ENCODE measurements around the gene LRP8. TPM values are rescaled to one million over a fixed set of nuclear protein-coding genes. Genes with fewer than 3 reads are reported as not detected.

Gene LRP8
- total RNA-seq, 1 donor from 2014 or later = 12.8 TPM

GRCh38 chr1:53342735-53343470 is 15.0 kb upstream of the LRP8 start:
- Mint-ChIP-seq H3K36me3 (ENCODE audit: low read depth, unreplicated experiment) (peaks cover 3% of the 10 kb centered on the region), H3K4me1 (ENCODE audit: low read depth, unreplicated experiment) (peaks cover 8% of the 10 kb centered on the region), H3K27ac (ENCODE audit: unreplicated experiment) (no peak overlapping the region), H3K27me3 (ENCODE audit: low read depth, unreplicated experiment) (peaks cover 8% of the 10 kb centered on the region), H3K4me3 (ENCODE audit: unreplicated experiment) (no peak overlapping the region), H3K9me3 (ENCODE audit: unreplicated experiment) (peaks cover 3% of the 10 kb centered on the region)
- H3K36me3 ChIP-seq (ENCODE audit: insufficient read depth, low read length) = no peaks in the 10 kb centered on the region
- H3K27ac ChIP-seq (ENCODE audit: low read depth, low read length) = no peak overlapping the region
- TF ChIP-seq CTCF (IDR thresholded peaks at IDR 0.05; ENCODE audit: insufficient read depth, low read depth, low read length) = no peak
- no peak for TF ChIP-seq EZH2 (IDR thresholded peaks at IDR 0.05; ENCODE audit: insufficient read depth, low read length)
- no peaks in the 10 kb centered on the region for H3K4me1 ChIP-seq (ENCODE audit: insufficient read depth, low read length)
- no peak overlapping the region for H3K9ac ChIP-seq (ENCODE audit: low read length)
- no peaks in the 10 kb centered on the region for H4K20me1 ChIP-seq (ENCODE audit: insufficient read depth, low read length)
- no peaks in the 10 kb centered on the region for H3K9me3 ChIP-seq (ENCODE audit: insufficient read depth, low read depth, low read length)
- H2AFZ ChIP-seq (ENCODE audit: low read depth, low read length) = no peak overlapping the region
- DNase-seq (ENCODE audit: low read depth) (no peak), FAIRE-seq (no peak)
- no peaks in the 10 kb centered on the region for H3K79me2 ChIP-seq (ENCODE audit: insufficient read depth, low read length)
- no peak overlapping the region for H3K4me2 ChIP-seq (ENCODE audit: low read length)
- peaks cover 2% of the 10 kb centered on the region for H3K27me3 ChIP-seq (ENCODE audit: insufficient read depth, low read length)
- H3K4me3 ChIP-seq (ENCODE audit: insufficient read depth, low read depth, low read length) = no peak overlapping the region

- no peak for FAIRE-seq
- DNase-seq (ENCODE audit: low read depth) = no peak
- no peaks in the 10 kb centered on the region for H3K36me3 ChIP-seq (ENCODE audit: insufficient read depth, low read length)
Measured at GRCh38 chr1:53341961-53342707, 14.3 kb upstream of the LRP8 start.

More at GRCh38 chr1:53341961-53342707, 14.3 kb upstream of the LRP8 start:
- no peaks in the 10 kb centered on the region for H3K9me3 ChIP-seq (ENCODE audit: insufficient read depth, low read depth, low read length)
- no peak overlapping the region for H3K27ac ChIP-seq (ENCODE audit: low read depth, low read length)
- no peak overlapping the region for H2AFZ ChIP-seq (ENCODE audit: low read depth, low read length)
- no peak overlapping the region for H3K4me3 ChIP-seq (ENCODE audit: insufficient read depth, low read depth, low read length)
- H3K27me3 ChIP-seq (ENCODE audit: insufficient read depth, low read length) = peaks cover 6% of the 10 kb centered on the region
- Mint-ChIP-seq H3K36me3 (ENCODE audit: low read depth, unreplicated experiment) (peaks cover 3% of the 10 kb centered on the region), H3K4me1 (ENCODE audit: low read depth, unreplicated experiment) (peaks cover 8% of the 10 kb centered on the region), H3K27me3 (ENCODE audit: low read depth, unreplicated experiment) (peaks cover 8% of the 10 kb centered on the region), H3K4me3 (ENCODE audit: unreplicated experiment) (no peak overlapping the region), H3K9me3 (ENCODE audit: unreplicated experiment) (peaks cover 3% of the 10 kb centered on the region), H3K27ac (ENCODE audit: unreplicated experiment) (no peak overlapping the region)
- no peak for TF ChIP-seq EZH2 (IDR thresholded peaks at IDR 0.05; ENCODE audit: insufficient read depth, low read length)
- TF ChIP-seq CTCF (IDR thresholded peaks at IDR 0.05; ENCODE audit: insufficient read depth, low read depth, low read length) = no peak
- no peaks in the 10 kb centered on the region for H3K4me1 ChIP-seq (ENCODE audit: insufficient read depth, low read length)
- H3K79me2 ChIP-seq (ENCODE audit: insufficient read depth, low read length) = no peaks in the 10 kb centered on the region
- no peaks in the 10 kb centered on the region for H4K20me1 ChIP-seq (ENCODE audit: insufficient read depth, low read length)
- no peak overlapping the region for H3K9ac ChIP-seq (ENCODE audit: low read length)
- H3K4me2 ChIP-seq (ENCODE audit: low read length) = no peak overlapping the region

All from astrocyte (in vitro differentiated cells and primary cell).